ENCODE results near the gene SHH. TPM values are rescaled to one million over a fixed set of nuclear protein-coding genes. Genes with fewer than 3 reads are reported as not detected.

The SHH gene
- total RNA-seq, 1 experiment from 2014 or later = not detected

GRCh38 chr7:155845226-155845625, 33.0 kb upstream of the SHH start:
- Histone ChIP-seq H3K4me1 (ENCODE audit: insufficient read depth, low read length, poor library complexity, severe bottlenecking) (no peaks in the 10 kb centered on the region), H3K36me3 (ENCODE audit: insufficient read depth, low read length, poor library complexity, severe bottlenecking) (no peaks in the 10 kb centered on the region), H3K4me3 (ENCODE audit: low read depth, low read length, poor library complexity, severe bottlenecking) (no peak overlapping the region), H3K9me3 (ENCODE audit: low read depth, low read length, poor library complexity, severe bottlenecking) (no peaks in the 10 kb centered on the region), H3K27ac (ENCODE audit: low read depth, low read length, poor library complexity, severe bottlenecking) (no peak overlapping the region), H3K27me3 (replicated peaks; ENCODE audit: insufficient read depth, low read depth, low read length, poor library complexity) (peaks cover 49% of the 10 kb centered on the region)
- POLR2A ChIA-PET (ENCODE audit: low non-redundant PET) = no interaction called here
- intact Hi-C loops (cut with micrococcal nuclease; ENCODE audit: unreplicated experiment) = no loop called here
- DNase-seq (ENCODE audit: low spot score) = no peak
- no TSS peak for BruUV-seq (replicated peaks)
- CTCF ChIA-PET = no interaction called here
- TF ChIP-seq EZH2 (IDR thresholded peaks at IDR 0.05; ENCODE audit: borderline replicate concordance, low read depth, low read length, poor library complexity, severe bottlenecking) (no peak), CTCF (conservative IDR thresholded peaks at IDR 0.05; ENCODE audit: low read depth, low read length) (no peak)

- no peak for DNase-seq (ENCODE audit: low spot score)
- ChIA-PET CTCF (no interaction called here), POLR2A (ENCODE audit: low non-redundant PET) (no interaction called here)
- no TSS peak for BruUV-seq (replicated peaks)
- intact Hi-C loops (cut with micrococcal nuclease; ENCODE audit: unreplicated experiment) = no loop called here
- no peaks in the 10 kb centered on the region for H3K4me1 ChIP-seq (ENCODE audit: insufficient read depth, low read length, poor library complexity, severe bottlenecking)
- peaks cover 52% of the 10 kb centered on the region for H3K27me3 ChIP-seq (replicated peaks; ENCODE audit: insufficient read depth, low read depth, low read length, poor library complexity)
- H3K4me3 ChIP-seq (ENCODE audit: low read depth, low read length, poor library complexity, severe bottlenecking) = no peak overlapping the region
- no peak overlapping the region for H3K27ac ChIP-seq (ENCODE audit: low read depth, low read length, poor library complexity, severe bottlenecking)
- no peak for TF ChIP-seq EZH2 (IDR thresholded peaks at IDR 0.05; ENCODE audit: borderline replicate concordance, low read depth, low read length, poor library complexity, severe bottlenecking)
- TF ChIP-seq CTCF (conservative IDR thresholded peaks at IDR 0.05; ENCODE audit: low read depth, low read length) = no peak
- H3K36me3 ChIP-seq (ENCODE audit: insufficient read depth, low read length, poor library complexity, severe bottlenecking) = no peaks in the 10 kb centered on the region
- no peaks in the 10 kb centered on the region for H3K9me3 ChIP-seq (ENCODE audit: low read depth, low read length, poor library complexity, severe bottlenecking)
Observed at GRCh38 chr7:155844526-155844925, 32.3 kb upstream of the SHH start.

GRCh38 chr7:155844019-155844453, 31.8 kb upstream of the SHH start:
- intact Hi-C loops (cut with micrococcal nuclease; ENCODE audit: unreplicated experiment) = no loop called here
- BruUV-seq (replicated peaks) = no TSS peak
- no peak overlapping the region for H3K27ac ChIP-seq (ENCODE audit: low read depth, low read length, poor library complexity, severe bottlenecking)
- no peaks in the 10 kb centered on the region for H3K4me1 ChIP-seq (ENCODE audit: insufficient read depth, low read length, poor library complexity, severe bottlenecking)
- TF ChIP-seq EZH2 (IDR thresholded peaks at IDR 0.05; ENCODE audit: borderline replicate concordance, low read depth, low read length, poor library complexity, severe bottlenecking) = no peak
- no peak for TF ChIP-seq CTCF (conservative IDR thresholded peaks at IDR 0.05; ENCODE audit: low read depth, low read length)
- no peak for DNase-seq (ENCODE audit: low spot score)
- H3K9me3 ChIP-seq (ENCODE audit: low read depth, low read length, poor library complexity, severe bottlenecking) = no peaks in the 10 kb centered on the region
- peaks cover 57% of the 10 kb centered on the region for H3K27me3 ChIP-seq (replicated peaks; ENCODE audit: insufficient read depth, low read depth, low read length, poor library complexity)
- H3K4me3 ChIP-seq (ENCODE audit: low read depth, low read length, poor library complexity, severe bottlenecking) = no peak overlapping the region
- CTCF ChIA-PET = no interaction called here
- H3K36me3 ChIP-seq (ENCODE audit: insufficient read depth, low read length, poor library complexity, severe bottlenecking) = no peaks in the 10 kb centered on the region
- POLR2A ChIA-PET (ENCODE audit: low non-redundant PET) = no interaction called here
